ENCODE data around the gene PAQR5.

Gene PAQR5

GRCh38 chr15:69398491-69398891 lies 99.8 kb downstream of the PAQR5 start:
- peaks cover 9% of the 10 kb centered on the region for H3K4me1 ChIP-seq (ENCODE audit: control insufficient read depth, insufficient read depth, low read length)
- peak; percentile 42 for DNase-seq (ENCODE audit: low read depth)
- no peaks in the 10 kb centered on the region for H3K9me3 ChIP-seq (ENCODE audit: control insufficient read depth, low read length)
- H3K36me3 ChIP-seq (ENCODE audit: control insufficient read depth, insufficient read depth, low read length, severe bottlenecking): no peaks in the 10 kb centered on the region
- H3K4me3 ChIP-seq (ENCODE audit: low read length): no peak overlapping the region
- no peak overlapping the region for H3K9ac ChIP-seq (ENCODE audit: low read length)
- no peaks in the 10 kb centered on the region for H3K27me3 ChIP-seq (replicated peaks; ENCODE audit: control insufficient read depth, insufficient read depth, low read length)

- Histone ChIP-seq H3K4me1 (ENCODE audit: control insufficient read depth, insufficient read depth, low read length) (peaks cover 8% of the 10 kb centered on the region), H3K4me3 (ENCODE audit: low read length) (no peak overlapping the region), H3K9ac (ENCODE audit: low read length) (no peak overlapping the region), H3K9me3 (ENCODE audit: control insufficient read depth, low read length) (no peaks in the 10 kb centered on the region), H3K36me3 (ENCODE audit: control insufficient read depth, insufficient read depth, low read length, severe bottlenecking) (no peaks in the 10 kb centered on the region), H3K27me3 (replicated peaks; ENCODE audit: control insufficient read depth, insufficient read depth, low read length) (no peaks in the 10 kb centered on the region)
- no peak for DNase-seq (ENCODE audit: low read depth)
These were observed 102.1 kb downstream of the PAQR5 start for GRCh38 chr15:69400850-69401249.

GRCh38 chr15:69402816-69403215 lies 104.1 kb downstream of the PAQR5 start:
- H3K36me3 ChIP-seq (ENCODE audit: control insufficient read depth, insufficient read depth, low read length, severe bottlenecking): no peaks in the 10 kb centered on the region
- H3K9me3 ChIP-seq (ENCODE audit: control insufficient read depth, low read length): no peaks in the 10 kb centered on the region
- H3K4me1 ChIP-seq (ENCODE audit: control insufficient read depth, insufficient read depth, low read length): peaks cover 8% of the 10 kb centered on the region
- H3K9ac ChIP-seq (ENCODE audit: low read length): no peak overlapping the region
- no peak for DNase-seq (ENCODE audit: low read depth)
- H3K27me3 ChIP-seq (replicated peaks; ENCODE audit: control insufficient read depth, insufficient read depth, low read length): no peaks in the 10 kb centered on the region
- no peak overlapping the region for H3K4me3 ChIP-seq (ENCODE audit: low read length)

GRCh38 chr15:69403594-69403993 lies 104.9 kb downstream of the PAQR5 start:
- Histone ChIP-seq H3K27me3 (replicated peaks; ENCODE audit: control insufficient read depth, insufficient read depth, low read length) (no peaks in the 10 kb centered on the region), H3K9ac (ENCODE audit: low read length) (no peak overlapping the region), H3K4me3 (ENCODE audit: low read length) (no peak overlapping the region), H3K4me1 (ENCODE audit: control insufficient read depth, insufficient read depth, low read length) (peaks cover 8% of the 10 kb centered on the region), H3K36me3 (ENCODE audit: control insufficient read depth, insufficient read depth, low read length, severe bottlenecking) (no peaks in the 10 kb centered on the region), H3K9me3 (ENCODE audit: control insufficient read depth, low read length) (no peaks in the 10 kb centered on the region)
- DNase-seq (ENCODE audit: low read depth): peak; percentile 84

GRCh38 chr15:69405110-69405509 lies 106.4 kb downstream of the PAQR5 start:
- Histone ChIP-seq H3K9me3 (ENCODE audit: control insufficient read depth, low read length) (no peaks in the 10 kb centered on the region), H3K4me3 (ENCODE audit: low read length) (no peak overlapping the region), H3K4me1 (ENCODE audit: control insufficient read depth, insufficient read depth, low read length) (peaks cover 8% of the 10 kb centered on the region), H3K36me3 (ENCODE audit: control insufficient read depth, insufficient read depth, low read length, severe bottlenecking) (no peaks in the 10 kb centered on the region), H3K27me3 (replicated peaks; ENCODE audit: control insufficient read depth, insufficient read depth, low read length) (no peaks in the 10 kb centered on the region), H3K9ac (ENCODE audit: low read length) (no peak overlapping the region)
- no peak for DNase-seq (ENCODE audit: low read depth)

GRCh38 chr15:69407719-69408400 lies 109.1 kb downstream of the PAQR5 start:
- peaks cover 8% of the 10 kb centered on the region for H3K4me1 ChIP-seq (ENCODE audit: control insufficient read depth, insufficient read depth, low read length)
- no peaks in the 10 kb centered on the region for H3K9me3 ChIP-seq (ENCODE audit: control insufficient read depth, low read length)
- H3K4me3 ChIP-seq (ENCODE audit: low read length): no peak overlapping the region
- H3K27me3 ChIP-seq (replicated peaks; ENCODE audit: control insufficient read depth, insufficient read depth, low read length): no peaks in the 10 kb centered on the region
- H3K36me3 ChIP-seq (ENCODE audit: control insufficient read depth, insufficient read depth, low read length, severe bottlenecking): no peaks in the 10 kb centered on the region
- no peak for DNase-seq (ENCODE audit: low read depth)
- H3K9ac ChIP-seq (ENCODE audit: low read length): no peak overlapping the region

GRCh38 chr15:69408841-69409240 lies 110.1 kb downstream of the PAQR5 start:
- DNase-seq (ENCODE audit: low read depth): no peak
- Histone ChIP-seq H3K4me1 (ENCODE audit: control insufficient read depth, insufficient read depth, low read length) (peaks cover 5% of the 10 kb centered on the region), H3K4me3 (ENCODE audit: low read length) (no peak overlapping the region), H3K9me3 (ENCODE audit: control insufficient read depth, low read length) (no peaks in the 10 kb centered on the region), H3K27me3 (replicated peaks; ENCODE audit: control insufficient read depth, insufficient read depth, low read length) (no peaks in the 10 kb centered on the region), H3K36me3 (ENCODE audit: control insufficient read depth, insufficient read depth, low read length, severe bottlenecking) (no peaks in the 10 kb centered on the region), H3K9ac (ENCODE audit: low read length) (no peak overlapping the region)

- H3K4me1 ChIP-seq (ENCODE audit: control insufficient read depth, insufficient read depth, low read length): peaks cover 7% of the 10 kb centered on the region
- no peak overlapping the region for H3K9ac ChIP-seq (ENCODE audit: low read length)
- no peaks in the 10 kb centered on the region for H3K9me3 ChIP-seq (ENCODE audit: control insufficient read depth, low read length)
- no peaks in the 10 kb centered on the region for H3K36me3 ChIP-seq (ENCODE audit: control insufficient read depth, insufficient read depth, low read length, severe bottlenecking)
- peak; percentile 16 for DNase-seq (ENCODE audit: low read depth)
- no peak overlapping the region for H3K4me3 ChIP-seq (ENCODE audit: low read length)
- H3K27me3 ChIP-seq (replicated peaks; ENCODE audit: control insufficient read depth, insufficient read depth, low read length): no peaks in the 10 kb centered on the region
These were observed 111.6 kb downstream of the PAQR5 start for GRCh38 chr15:69410248-69410874.

GRCh38 chr15:69412274-69412673 lies 113.6 kb downstream of the PAQR5 start:
- Histone ChIP-seq H3K4me1 (ENCODE audit: control insufficient read depth, insufficient read depth, low read length) (peaks cover 11% of the 10 kb centered on the region), H3K9me3 (ENCODE audit: control insufficient read depth, low read length) (no peaks in the 10 kb centered on the region), H3K27me3 (replicated peaks; ENCODE audit: control insufficient read depth, insufficient read depth, low read length) (no peaks in the 10 kb centered on the region), H3K9ac (ENCODE audit: low read length) (no peak overlapping the region), H3K4me3 (ENCODE audit: low read length) (no peak overlapping the region), H3K36me3 (ENCODE audit: control insufficient read depth, insufficient read depth, low read length, severe bottlenecking) (no peaks in the 10 kb centered on the region)
- DNase-seq (ENCODE audit: low read depth): no peak

- H3K27me3 ChIP-seq (replicated peaks; ENCODE audit: control insufficient read depth, insufficient read depth, low read length): no peaks in the 10 kb centered on the region
These were observed 114.0 kb downstream of the PAQR5 start for GRCh38 chr15:69412701-69413100.

GRCh38 chr15:69413822-69414700 lies 115.3 kb downstream of the PAQR5 start, which contains the start of gene KIF23:
Gene KIF23 (plus strand): TSS chr15:69414349. CDS start chr15:69414466, 117 bp downstream.
- H3K4me3 ChIP-seq (ENCODE audit: low read length): peak within 1 kb of the TSS; percentile 83
- no peaks in the 10 kb centered on the region for H3K36me3 ChIP-seq (ENCODE audit: control insufficient read depth, insufficient read depth, low read length, severe bottlenecking)
- peak within 1 kb of the TSS; percentile 88 for H3K9ac ChIP-seq (ENCODE audit: low read length)
- H3K27me3 ChIP-seq (replicated peaks; ENCODE audit: control insufficient read depth, insufficient read depth, low read length): no peaks in the 10 kb centered on the region
- H3K4me1 ChIP-seq (ENCODE audit: control insufficient read depth, insufficient read depth, low read length): peaks cover 11% of the 10 kb centered on the region
- H3K9me3 ChIP-seq (ENCODE audit: control insufficient read depth, low read length): no peaks in the 10 kb centered on the region
- peak; percentile 98 for DNase-seq (ENCODE audit: low read depth)

More at GRCh38 chr15:69412701-69413100, 114.0 kb downstream of the PAQR5 start:
- H3K4me3 ChIP-seq (ENCODE audit: low read length): no peak overlapping the region
- H3K36me3 ChIP-seq (ENCODE audit: control insufficient read depth, insufficient read depth, low read length, severe bottlenecking): no peaks in the 10 kb centered on the region
- DNase-seq (ENCODE audit: low read depth): no peak
- H3K9me3 ChIP-seq (ENCODE audit: control insufficient read depth, low read length): no peaks in the 10 kb centered on the region
- H3K4me1 ChIP-seq (ENCODE audit: control insufficient read depth, insufficient read depth, low read length): peaks cover 11% of the 10 kb centered on the region
- H3K9ac ChIP-seq (ENCODE audit: low read length): no peak overlapping the region

Data from adipocyte (in vitro differentiated cells).